Head of caudate nucleus (tissue), 42 donors: ENCODE results near the gene MIXL1.
"Not testable (repeated sequence)": the region's sequence is repeated elsewhere in the genome, so short reads cannot be mapped to it uniquely, and the experiment has no call there.

Source experiments
- DNase-seq, 42 donors: peaks; one replicate each; pipeline versions ENCODE4 v3.0.0 to v3.0.0-alpha.2; 2020 to 2021; ENCODE audit warnings: mixed read lengths in 7 of 42
- intact Hi-C: fragments of 100-400 bp; cut with DNase I; formaldehyde crosslinking; loops from one replicate; pipeline ENCODE4 v1.15.0; 2022

Gene MIXL1

DNA sequence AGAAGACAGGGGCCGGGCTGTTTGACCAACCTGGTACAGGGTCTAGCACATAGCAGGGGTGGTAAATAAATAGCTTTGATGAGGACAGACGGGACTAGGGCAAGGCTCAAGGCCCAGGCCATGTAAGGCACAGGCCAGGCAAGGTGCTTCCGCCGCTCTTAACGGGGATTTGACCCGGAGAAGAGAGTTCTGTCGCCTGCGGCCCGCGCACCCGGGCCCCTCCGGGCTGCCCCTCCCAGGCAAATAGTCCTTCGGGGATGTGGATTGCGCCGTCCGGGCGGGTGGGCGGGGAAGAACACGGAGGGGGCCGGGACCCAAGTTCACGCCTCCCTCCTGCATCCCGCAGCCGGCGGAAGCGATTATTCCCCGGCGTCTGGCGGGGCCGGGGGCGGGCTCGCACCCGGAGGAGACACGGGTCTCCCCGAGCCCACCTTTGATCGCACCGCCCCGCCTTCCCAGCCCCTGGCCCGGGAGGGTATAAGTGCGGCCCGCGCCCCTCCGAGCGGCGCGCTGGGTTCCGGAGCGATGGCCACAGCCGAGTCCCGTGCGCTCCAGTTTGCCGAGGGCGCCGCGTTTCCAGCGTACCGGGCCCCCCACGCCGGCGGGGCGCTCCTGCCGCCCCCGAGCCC, at the start of gene MIXL1:
MIXL1 (plus strand) TSS at position 508 of the 629 bp plus-strand sequence; CDS start at position 526, 18 bp downstream.
- no peak for DNase-seq
- intact Hi-C loops, result no loop called here

DNA sequence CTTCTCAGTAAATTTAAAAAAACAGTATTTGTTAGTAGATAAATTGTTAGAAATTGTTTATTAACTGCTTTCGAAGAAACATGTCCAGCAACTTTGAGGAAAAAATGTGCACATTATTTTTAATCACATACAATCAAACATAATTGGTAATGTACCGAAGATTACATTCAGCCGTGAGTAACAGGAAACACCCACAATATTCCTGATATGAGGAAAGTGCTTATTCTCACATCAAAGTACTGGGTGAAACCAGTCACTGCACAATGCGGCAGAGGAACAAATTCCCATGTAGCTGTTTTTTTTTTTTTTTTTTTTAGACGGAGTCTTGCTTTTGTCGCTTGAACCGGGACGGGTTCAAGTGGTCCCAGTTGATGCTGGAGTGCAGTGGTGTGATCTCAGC, 46.6 kb upstream of the MIXL1 start:
- DNase-seq, result no peak
- intact Hi-C loops, result no loop called here

DNA sequence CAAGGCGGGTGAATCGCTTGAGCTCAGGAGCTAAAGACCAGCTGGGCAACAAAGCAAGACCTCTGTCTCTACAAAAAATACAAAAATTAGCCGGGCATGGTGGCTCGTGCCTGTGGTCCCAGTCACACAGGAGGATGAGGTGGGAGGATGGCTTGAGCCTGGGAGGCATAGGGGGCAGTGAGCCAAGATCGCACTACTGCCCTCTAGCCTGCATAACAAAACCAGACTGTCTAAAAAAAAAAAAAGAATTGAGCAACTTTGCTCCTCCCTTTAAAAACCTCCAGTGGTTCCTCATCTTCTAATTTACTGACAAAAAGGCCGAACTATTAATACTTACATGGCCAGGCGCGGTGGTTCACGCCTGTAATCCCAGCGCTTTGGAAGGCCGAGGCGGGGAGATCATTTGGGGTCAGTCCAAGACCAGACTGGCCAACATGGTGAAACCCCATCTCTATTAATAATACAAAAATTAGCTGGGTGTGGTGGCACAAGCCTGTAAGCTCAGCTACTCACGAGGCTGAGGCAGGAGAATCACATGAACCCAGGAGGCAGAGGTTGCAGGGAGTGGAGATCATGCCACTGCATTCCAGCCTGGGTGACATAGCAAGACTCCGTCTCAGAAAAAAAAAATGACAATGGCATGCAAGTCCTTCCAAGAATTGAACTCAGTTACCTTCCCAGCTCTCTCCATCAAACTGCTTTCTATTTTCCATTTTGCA, 41.3 kb upstream of the MIXL1 start:
- DNase-seq, result peak in 28 of 42 donors; percentile 7 to 53 (median 25)
- intact Hi-C loops, result loop anchor here (10.0 kb wide), 1 partner anchor 57 kb away; no protein-coding TSS in a partner anchor

DNA sequence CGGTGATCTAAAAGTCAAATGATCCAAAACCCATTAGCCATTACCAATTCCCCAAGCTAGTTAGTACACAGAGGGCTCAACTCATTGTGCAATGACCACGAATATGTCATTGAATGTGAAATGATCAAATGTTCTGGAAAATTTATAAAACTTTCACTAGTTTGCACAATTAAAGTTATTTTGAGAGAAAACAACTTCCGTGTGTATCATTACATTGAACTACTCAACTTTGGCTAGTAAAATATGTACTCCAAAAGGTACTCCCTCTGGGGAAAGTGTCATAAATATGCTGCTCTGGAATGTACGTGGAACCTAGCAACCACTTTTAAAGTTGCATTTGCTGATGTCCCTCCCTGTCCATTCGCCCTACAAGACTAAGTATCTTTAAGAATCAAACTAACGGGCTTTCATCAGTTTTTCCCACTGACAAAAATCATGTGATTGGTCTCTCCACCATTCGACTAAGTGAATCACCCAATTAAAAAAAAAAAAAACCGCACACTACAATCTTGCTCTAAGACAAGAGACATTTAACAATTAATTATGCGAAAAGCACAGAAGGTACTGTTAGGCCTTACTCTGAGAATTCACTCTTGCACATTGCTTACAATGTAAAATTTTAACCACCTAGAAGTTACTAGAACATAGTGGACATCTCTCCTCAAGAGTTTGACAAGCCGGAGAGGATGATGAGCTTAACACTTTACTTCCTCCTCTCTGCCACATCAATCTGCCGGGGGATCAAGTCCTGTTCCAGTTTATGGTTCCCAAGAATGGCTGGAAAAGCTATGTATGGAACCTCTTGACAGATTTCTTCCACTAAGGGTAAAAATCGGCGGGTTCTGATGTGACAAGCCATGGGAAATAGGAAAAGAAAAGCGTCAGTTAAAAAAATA, 38.1 kb upstream of the MIXL1 start:
- peak in 1 of 42 donors; percentile 9 for DNase-seq
- intact Hi-C loops, result loop anchor here (5.0 to 10.0 kb wide), 2 partner anchors 61 to 123 kb away; partner anchors contain the start of gene H3-3A

DNA sequence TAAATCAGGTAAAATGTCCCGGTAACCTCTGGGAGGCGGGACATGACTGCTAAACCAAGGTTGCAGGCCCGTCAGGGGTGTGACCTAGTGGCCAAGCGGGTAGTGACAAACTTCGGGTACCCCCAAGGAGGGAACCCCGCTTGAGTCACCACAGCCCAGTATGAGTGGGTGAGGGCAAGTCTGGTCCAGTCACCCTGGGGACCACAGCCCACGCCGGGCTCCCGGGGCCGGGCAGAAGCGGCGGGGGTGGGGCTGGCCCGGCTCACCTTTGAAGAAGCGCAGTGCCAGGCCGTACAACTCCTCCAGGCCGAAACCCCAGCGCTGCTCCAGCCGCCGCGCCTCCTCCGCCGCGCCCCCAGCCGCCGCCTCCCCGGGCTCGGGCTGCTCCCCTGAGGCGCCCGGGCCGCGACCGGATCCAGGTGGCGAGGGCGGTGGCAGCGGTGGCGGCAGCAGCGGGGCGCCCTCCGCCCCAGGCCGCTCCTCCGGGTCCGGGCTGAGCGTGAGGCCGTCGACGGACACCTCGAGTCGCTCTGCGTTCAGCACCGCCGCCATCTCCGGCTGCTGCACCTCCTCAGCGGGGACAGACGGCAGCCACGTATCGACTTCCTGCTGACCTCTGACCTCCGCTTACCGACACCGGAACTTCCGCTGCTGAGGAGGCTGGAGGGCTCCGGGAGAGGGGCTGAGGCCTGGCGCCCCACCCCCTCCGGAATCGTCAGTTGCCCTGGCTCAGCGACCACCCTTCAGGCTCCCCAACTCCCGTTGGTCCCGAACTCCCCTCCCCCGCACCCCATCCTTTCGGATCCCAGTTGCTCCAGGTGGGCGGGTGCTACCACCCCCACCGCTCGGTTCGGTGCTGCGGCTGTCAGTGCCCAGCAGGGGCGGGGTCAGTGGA, 37.1 kb upstream of the MIXL1 start, which contains the start of gene ACBD3:
ACBD3 (minus strand) TSS at position 618 of the 895 bp plus-strand sequence; CDS start at position 552, 66 bp downstream.
- intact Hi-C loops, result loop anchor here (5.0 to 10.0 kb wide), 2 partner anchors 62 to 124 kb away; partner anchors contain the start of gene H3-3A
- peak; percentile 81 to 97 (median 91) for DNase-seq

DNA sequence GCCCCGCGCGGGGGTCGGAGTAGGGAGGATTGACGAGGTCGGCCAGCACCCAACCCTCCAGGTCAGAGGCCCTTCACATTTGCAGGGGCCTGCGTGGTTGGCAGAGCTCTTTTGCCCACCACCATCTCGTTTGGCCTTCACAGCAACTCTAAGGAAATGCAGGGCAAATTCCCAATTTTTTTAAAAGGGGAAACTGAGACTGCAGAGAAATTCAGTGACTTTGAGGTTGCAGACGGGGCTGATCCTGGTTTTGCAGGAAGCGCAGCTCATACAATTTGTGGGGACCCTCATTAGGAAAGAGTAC, 36.5 kb upstream of the MIXL1 start:
- DNase-seq, result no peak
- intact Hi-C loops, result loop anchor here (5.0 to 10.0 kb wide), 2 partner anchors 62 to 125 kb away; partner anchors contain the start of gene H3-3A

DNA sequence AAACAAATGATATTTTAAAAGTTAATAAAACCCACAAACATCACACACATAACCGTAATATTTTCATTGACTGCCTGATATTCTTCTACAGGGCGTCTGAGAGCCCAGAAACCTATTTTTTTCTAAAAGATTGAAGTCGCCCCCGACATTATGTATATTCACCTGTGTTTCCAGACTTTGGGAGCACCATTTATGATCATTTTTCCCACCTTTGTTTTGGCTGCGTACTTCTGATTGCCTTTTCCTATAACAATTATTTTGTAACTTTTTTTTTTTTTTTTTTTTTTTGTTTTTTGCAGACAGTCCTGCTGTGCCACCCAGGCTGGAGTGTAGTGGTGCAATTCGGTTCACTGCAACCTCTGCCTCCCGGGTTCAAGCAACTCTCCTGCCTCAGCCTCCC, 36.1 kb upstream of the MIXL1 start:
- peak in 1 of 42 donors; percentile 2 for DNase-seq
- intact Hi-C loops, result loop anchor here (5.0 to 10.0 kb wide), 2 partner anchors 63 to 125 kb away; partner anchors contain the start of gene H3-3A

DNA sequence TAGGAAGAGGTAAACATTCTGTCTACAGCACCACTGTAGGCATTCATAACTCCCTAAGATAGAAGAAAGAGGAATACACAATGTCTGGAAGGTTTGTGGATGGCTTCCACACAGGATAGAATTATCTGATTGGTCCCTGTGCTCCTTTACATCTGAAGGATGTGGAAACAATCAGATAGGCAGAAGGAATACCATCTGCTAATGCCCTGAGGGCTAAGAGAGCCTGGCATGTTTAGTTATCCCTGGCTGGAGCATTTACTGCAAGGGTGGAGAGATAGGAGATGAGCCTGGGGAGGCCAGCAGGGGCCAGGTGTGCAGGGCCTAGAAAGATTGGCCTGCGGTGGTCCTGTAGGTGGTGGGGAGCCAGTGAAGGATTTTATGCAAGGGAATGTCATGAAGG, 28.3 kb upstream of the MIXL1 start:
- no peak for DNase-seq
- intact Hi-C loops, result no loop called here

DNA sequence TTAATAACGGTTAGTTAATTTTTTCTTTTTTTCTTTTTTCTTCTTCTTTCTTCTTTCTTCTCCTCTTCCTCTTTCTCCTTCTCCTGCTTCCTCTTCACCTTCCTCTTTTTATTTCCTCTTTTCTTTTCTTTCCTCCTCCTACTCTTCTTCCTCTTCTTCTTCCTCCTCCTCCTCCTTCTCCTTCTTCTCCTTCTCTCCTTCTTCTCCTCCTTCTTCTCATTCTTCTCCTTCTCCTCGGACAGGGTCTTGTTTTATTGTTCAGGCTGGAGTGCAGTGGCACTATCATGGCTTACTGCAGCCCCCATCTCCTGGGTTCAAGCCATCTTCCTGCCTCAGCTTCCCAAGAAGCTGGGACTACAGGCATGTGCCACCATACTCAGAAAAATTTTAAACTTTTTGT, 23.5 kb upstream of the MIXL1 start:
- no peak for DNase-seq
- intact Hi-C loops, result no loop called here

DNA sequence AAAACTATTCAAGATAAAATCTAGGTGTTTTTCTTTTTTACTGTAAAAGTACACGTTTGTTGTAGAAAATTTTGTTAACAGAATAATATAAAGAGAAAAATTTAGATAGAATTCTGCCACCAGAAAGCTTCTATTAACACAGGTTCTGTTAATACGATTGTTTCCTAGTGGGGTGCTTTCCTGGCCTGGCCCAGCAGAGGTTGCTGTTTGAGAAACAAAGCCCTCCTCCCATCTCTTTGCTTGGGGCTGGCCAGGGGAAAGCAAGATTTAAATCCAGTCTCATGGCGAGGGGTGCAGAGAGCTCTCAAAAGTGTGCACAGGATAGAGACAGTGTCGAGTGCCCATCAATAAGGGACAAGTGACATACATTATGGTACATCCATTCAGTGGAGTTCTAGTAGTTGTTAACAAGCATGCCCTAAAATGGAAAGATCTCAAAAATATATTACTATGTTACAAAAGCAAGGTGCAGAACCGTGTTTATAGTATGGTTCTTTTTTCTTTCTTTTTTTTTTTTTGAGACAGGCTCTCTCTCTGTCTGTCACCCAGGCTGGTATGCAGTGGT, 22.4 kb upstream of the MIXL1 start:
- intact Hi-C loops, result no loop called here
- DNase-seq, result no peak

DNA sequence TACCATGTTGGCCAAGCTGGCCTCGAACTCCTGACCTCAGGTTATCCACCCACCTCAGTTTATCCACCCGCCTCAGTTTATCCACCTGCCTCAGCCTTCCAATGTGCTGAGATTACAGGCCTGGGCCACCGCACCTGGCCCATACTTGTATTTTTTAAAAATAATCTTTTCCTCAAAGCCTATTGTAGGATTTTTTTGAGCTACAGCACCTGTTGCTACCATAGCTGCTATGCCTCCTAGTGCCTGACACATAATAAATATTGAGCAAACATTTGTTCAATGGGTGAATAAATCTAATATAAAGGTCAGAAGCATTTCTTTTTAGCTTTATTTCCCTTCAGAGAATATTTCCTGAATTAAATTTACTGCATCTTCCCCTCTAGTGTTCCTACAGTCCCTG, 21.2 kb upstream of the MIXL1 start:
- intact Hi-C loops, result no loop called here
- no peak for DNase-seq

DNA sequence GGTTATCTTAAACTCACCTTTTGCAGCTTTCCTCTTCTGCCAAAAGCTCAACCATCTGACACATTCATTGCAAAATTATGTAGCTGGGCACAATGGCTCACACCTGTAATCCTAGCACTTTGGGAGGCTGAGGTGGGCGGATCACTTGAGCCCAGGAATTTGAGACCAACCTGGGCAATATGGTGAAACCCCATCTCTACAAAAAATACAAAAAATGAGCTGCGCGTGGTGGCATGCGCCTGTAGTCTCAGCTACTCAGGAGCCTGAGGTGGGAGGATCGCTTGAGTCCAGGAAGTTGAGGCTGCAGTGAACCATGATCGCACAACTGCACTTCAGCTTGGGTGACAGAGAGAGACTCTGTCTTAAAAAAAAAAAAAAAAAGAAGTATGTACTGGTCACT, 20.8 kb upstream of the MIXL1 start:
- DNase-seq, intact Hi-C loops: not testable (repeated sequence)

DNA sequence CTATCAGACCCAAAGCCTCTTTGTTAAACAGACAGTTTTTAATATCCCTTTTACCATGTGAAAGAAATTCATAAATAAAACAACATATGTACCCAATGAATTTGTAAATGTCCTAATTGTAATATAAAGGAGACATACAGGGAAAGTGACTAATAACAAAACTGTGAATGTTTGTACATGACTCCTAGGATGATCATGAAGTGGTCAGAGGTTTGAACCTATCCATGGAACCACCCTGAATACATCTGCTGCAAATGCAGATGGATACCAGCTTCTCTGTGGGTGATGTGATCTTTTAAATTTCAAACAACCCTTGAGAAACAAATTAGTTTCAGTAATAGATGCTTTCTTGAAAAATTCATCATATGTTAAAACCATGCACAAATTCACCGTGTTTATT, 20.2 kb upstream of the MIXL1 start:
- no peak for DNase-seq
- intact Hi-C loops, result no loop called here

DNA sequence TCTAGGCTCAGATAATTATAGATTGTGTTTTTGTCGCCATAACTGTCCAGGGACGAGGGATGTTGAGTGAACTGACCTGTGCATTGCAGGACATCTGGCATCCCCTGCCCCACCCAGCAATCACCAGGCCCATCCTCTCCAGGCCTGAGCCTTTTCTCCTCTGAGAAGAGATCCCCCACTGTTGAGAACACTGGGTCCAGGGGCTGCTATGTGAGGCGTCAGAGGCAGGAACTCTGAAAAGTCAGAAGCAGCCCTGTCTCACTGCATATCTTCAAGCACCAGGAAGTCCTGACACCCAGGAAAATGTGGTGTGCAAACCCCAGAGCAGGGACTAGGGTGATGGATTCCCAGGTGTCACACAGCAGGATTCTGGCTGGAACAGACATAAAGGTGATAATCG, 19.8 kb upstream of the MIXL1 start:
- intact Hi-C loops, result no loop called here
- DNase-seq, result no peak

DNA sequence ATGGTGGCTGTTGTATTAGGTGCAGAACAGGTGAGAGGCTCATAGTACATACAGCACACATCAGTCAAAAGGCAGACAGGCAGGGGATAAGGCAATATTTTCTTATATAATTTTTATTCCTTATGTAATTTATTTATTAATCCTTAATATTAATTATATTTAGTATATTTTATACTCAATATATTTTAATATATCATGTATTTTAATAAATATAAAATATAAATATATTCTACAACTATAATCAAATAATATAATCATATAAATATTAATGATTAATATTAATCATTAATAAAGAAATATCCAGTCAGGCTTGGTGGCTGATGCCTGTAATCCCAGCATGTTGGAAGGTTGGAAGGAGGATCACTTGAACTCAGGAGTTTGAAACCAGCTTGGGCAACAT, 19.3 kb upstream of the MIXL1 start:
- intact Hi-C loops, result no loop called here
- no peak for DNase-seq

DNA sequence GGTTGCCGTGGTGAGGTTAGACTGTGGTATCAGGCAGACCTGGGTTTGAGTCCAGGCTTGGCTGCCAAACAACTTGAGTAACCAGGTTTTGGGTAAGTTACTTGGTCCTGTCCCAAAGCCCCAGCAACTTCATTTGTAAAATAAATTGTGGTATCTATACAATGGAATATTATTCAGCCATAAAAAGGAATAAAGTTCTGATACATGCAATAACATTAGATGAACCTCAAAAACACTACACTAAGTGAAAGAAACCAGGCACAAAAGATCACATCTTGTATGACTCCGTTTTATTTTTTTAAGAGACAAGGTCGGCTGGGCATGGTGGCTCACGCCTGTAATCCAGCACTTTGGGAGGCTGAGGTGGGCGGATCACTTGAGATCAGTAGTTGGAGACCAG, 16.4 kb upstream of the MIXL1 start:
- no peak for DNase-seq
- intact Hi-C loops, result no loop called here

DNA sequence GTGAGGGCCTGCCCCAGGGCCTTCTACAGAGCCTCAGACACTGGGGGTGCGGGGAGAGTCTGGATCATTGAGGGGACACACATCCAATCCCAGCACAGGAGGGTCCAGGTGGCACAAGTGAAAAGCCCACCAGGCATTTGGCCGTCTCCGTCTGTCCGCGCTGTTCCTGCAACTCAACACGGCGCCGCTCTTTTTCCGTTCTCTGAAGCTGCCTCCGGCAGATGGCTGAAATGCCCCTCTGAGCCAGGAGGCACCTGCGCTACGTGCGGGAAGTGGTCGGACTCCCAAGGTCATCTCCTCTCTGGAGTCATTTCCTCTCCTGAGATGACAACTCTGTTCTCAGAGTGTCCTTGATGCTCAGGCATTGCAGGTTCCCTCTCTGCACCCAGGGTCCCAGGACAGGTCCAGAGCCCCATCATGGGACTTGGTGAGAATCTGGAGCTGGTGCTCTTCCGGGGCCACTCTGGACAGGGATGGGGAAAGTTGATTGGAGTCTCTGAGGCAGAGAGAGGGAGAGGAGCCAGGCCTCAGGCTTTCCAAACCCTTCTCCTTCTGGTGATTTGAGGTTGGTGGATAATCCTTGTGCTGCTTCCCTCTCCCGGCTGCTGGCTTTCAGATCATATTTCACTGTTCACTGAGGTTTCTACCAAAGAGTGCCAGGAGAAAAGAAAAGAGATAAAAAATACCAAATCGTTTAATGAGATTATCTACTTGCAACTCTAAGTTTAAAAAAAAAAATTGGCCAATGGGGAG, 14.0 kb upstream of the MIXL1 start:
- DNase-seq, result no peak

More for the DNA sequence above, 14.0 kb upstream of the MIXL1 start:
- intact Hi-C loops, result no loop called here
